Right lobe of liver (tissue), 6 donors: ENCODE results near the gene ZNF37A. TPM values are rescaled to one million over a fixed set of nuclear protein-coding genes. Genes with fewer than 3 reads are reported as not detected.
"Not testable (repeated sequence)": the region's sequence is repeated elsewhere in the genome, so short reads cannot be mapped to it uniquely, and the experiment has no call there.

Experiments used
- ATAC-seq, 4 donors: fragments of 200-7000 bp; cut with Tn5 transposase; one replicate each; pipeline ENCODE4 v1.9.1; 2020; ENCODE audit warnings: mild to moderate bottlenecking in 4 of 4, moderate library complexity in 4 of 4
- DNase-seq, 3 donors: peaks; one replicate each; pipeline ENCODE4 v3.0.0-alpha.2; 2020
- H3K27ac ChIP-seq, 3 donors: fragments of 200-600 bp; one replicate each; pipeline ENCODE4 v1.8.0; 2022
- H3K27me3 ChIP-seq, 2 donors: fragments of 200-600 bp; one replicate each; pipeline ENCODE4 v1.8.0; 2022
- H3K36me3 ChIP-seq, 4 donors: fragments of 200-600 bp; sonication (generic) in 1 of 4; one replicate each; pipeline versions ENCODE4 v1.5.1 to v1.8.0; 2017 to 2022; ENCODE audit warnings: control low read depth in 1 of 4
- H3K4me1 ChIP-seq, 4 donors: fragments of 200-600 bp; sonication (generic) in 1 of 4; one replicate each; pipeline versions ENCODE4 v1.5.1 to v1.8.0; 2017 to 2022; ENCODE audit warnings: control low read depth in 1 of 4
- H3K4me3 ChIP-seq, 3 donors: fragments of 200-600 bp; one replicate each; pipeline ENCODE4 v1.8.0; 2022
- H3K9me3 ChIP-seq, 4 donors: fragments of 200-600 bp; sonication (generic) in 1 of 4; one replicate each; pipeline versions ENCODE4 v1.5.1 to v1.8.0; 2017 to 2022; ENCODE audit warnings: control low read depth in 1 of 4
- POLR2A ChIP-seq: fragments of 450-650 bp; IDR thresholded peaks from one replicate; pipeline ENCODE4 v1.6.1; 2017; ENCODE audit warnings: antibody characterized with exemption, mild to moderate bottlenecking
- WGBS: methylation state at CpG from one replicate; pipeline ENCODE4 v1.1.6; 2018; ENCODE audit warnings: low coverage, low lambda C conversion rate; ENCODE audit not compliant: insufficient coverage; ENCODE audit errors: missing lambda C conversion rate; 5-methylcytosine and 5-hydroxymethylcytosine counted together
- intact Hi-C, 2 donors: fragments of 100-400 bp; cut with DNase I; formaldehyde crosslinking; loops; one replicate each; pipeline versions ENCODE4 v1.11.2 to v1.14.1; 2022
- total RNA-seq, 6 experiments: library from RNA; depleted of rRNA in 2 of 6; stranded (reverse); fragments of >200 nt in 2 of 6; fragmentation: NEBNext Ultra II Directional in 3 of 6; extraction: Animal tissue kit (Norgen Biotek cat#: 25700) in 3 of 6; gene quantifications; one replicate each; pipeline versions ENCODE4 v1.1.0 to v1.2.4, GENCODE V29; 2016 to 2023
- TF ChIP-seq, protein P1 (sequence below), 4 donors: fragments of 200-600 bp in 3 of 4; fragments of 450-650 bp in 1 of 4; IDR thresholded peaks; one replicate each; pipeline versions ENCODE4 v1.5.1 to v1.8.0; 2016 to 2022; ENCODE audit warnings: antibody characterized with exemption in 4 of 4, mild to moderate bottlenecking in 2 of 4
- donor health status: DM: no; HTN: yes; CAD: no.
- donor health status: DM: no; HTN: no; CAD: no.
- donor health status: DM: no; HTN: no; CAD: no.
- donor health status: DM: no; HTN: yes; CAD: no.
- donor health status: DM: no; HTN: yes; CAD: no.

ZNF37A gene
- total RNA-seq, 6 experiments from 2014 or later = 5.5 to 7.9 (median 6.4) TPM

DNA sequence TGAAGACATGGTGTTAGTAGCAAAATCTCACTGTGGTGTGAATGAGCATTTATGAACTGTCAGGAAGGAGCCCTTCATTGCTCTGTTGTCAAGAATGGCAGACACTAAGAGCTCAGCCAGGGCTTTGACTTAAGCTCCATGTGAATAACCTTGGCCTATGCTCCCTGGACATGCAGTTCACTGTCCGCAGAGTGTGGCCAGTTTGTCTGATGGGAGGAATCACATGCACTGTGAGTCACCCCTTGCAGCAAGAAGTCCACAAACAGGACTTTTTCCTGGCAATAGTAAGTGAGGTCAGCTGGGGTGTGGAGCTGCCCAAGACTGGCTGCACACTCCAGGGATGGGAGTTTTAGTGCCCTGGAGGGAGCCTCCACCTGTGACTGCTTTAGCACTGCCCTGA lies 49.5 kb downstream of the ZNF37A start:
- Histone ChIP-seq H3K9me3 (no peaks in the 10 kb centered on the region), H3K4me3 (no peak overlapping the region), H3K36me3 (no peaks in the 10 kb centered on the region), H3K27me3 (no peaks in the 10 kb centered on the region), H3K4me1 (no peaks in the 10 kb centered on the region), H3K27ac (no peak overlapping the region)
- intact Hi-C loops = no loop called here
- TF ChIP-seq POLR2A = no peak
- TF ChIP-seq, protein P1, sequence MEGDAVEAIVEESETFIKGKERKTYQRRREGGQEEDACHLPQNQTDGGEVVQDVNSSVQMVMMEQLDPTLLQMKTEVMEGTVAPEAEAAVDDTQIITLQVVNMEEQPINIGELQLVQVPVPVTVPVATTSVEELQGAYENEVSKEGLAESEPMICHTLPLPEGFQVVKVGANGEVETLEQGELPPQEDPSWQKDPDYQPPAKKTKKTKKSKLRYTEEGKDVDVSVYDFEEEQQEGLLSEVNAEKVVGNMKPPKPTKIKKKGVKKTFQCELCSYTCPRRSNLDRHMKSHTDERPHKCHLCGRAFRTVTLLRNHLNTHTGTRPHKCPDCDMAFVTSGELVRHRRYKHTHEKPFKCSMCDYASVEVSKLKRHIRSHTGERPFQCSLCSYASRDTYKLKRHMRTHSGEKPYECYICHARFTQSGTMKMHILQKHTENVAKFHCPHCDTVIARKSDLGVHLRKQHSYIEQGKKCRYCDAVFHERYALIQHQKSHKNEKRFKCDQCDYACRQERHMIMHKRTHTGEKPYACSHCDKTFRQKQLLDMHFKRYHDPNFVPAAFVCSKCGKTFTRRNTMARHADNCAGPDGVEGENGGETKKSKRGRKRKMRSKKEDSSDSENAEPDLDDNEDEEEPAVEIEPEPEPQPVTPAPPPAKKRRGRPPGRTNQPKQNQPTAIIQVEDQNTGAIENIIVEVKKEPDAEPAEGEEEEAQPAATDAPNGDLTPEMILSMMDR (IDR thresholded peaks at IDR 0.05) = no peak
- WGBS = no CpG with 5 or more reads among the region's 1 CpG
- ATAC-seq (peak in 1 of 4 donors; percentile 32), DNase-seq (no peak)

DNA sequence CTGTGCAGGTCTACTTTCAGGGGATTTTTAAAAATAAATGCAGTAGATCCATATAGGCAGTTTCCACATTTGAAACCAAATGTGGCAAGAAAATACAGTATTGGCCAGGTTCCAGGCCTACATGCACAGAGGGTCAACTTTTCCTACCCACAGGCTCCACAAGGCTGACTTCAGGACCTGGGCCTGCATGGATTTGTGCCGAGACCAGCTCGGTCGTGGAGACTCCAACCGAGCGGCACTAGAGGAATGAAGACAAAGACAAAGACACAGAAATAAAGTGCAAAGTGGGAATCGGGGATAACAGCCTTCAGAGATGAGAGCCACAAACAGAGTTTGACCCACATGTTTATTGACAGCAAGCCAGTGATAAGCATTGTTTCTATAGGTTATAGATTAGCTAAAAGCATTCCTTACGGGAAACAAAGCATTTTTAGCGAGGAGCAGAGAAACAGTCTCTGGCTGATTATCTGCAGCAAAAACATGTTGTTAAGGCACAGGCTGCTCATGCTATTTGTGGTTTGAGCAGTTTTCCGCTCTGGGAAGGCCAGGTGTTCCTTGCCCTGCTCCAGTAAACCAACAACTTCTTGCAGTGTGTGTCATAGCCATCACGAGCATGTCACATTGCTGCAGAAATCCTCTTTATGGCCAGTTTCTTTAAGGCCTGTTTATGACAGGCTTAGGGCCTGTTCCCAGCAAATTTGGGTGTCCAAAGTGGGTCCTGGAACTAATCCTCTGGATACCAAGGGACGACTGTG lies 52.6 kb downstream of the ZNF37A start:
- DNase-seq = no peak
- intact Hi-C loops = no loop called here
- no peak for ATAC-seq
- no peaks in the 10 kb centered on the region for H3K36me3 ChIP-seq
- no peak overlapping the region for H3K27ac ChIP-seq
- TF ChIP-seq POLR2A = no peak
- TF ChIP-seq, protein P1 (IDR thresholded peaks at IDR 0.05) = no peak
- no peaks in the 10 kb centered on the region for H3K9me3 ChIP-seq
- H3K4me3 ChIP-seq = no peak overlapping the region
- 73% methylated on average over 8 of the region's 11 CpGs for WGBS
- H3K4me1 ChIP-seq = no peaks in the 10 kb centered on the region
- no peaks in the 10 kb centered on the region for H3K27me3 ChIP-seq

GRCh38 chr10:38147686-38148085 lies 53.5 kb downstream of the ZNF37A start:
- H3K9me3 ChIP-seq = no peaks in the 10 kb centered on the region

DNA sequence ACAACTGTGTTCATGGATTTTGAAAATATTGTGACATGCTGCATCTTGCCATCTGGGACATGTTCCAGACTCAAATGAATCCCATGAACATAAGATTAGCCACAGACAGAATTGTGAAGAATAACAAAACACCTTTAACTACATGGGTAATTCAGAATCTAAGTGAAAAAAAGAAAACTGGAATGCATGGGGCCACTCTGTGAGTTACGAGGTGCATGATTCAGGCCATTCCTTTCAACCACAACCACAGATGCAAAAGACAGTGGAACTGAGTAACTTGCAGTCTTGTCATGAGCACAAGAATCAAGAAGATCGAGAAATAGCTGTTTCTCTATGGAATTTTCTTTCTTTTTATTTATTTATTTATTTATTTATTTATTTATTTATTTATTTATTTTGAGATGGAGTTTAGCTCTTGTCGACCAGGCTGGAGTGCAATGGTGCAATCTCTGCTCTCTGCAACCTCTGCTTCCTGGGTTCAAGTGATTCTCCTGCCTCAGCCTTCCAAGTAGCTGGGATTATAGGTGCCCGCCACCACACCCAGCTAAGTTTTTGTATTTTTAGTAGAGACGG lies 56.8 kb downstream of the ZNF37A start:
- intact Hi-C loops, H3K27me3 ChIP-seq, H3K4me1 ChIP-seq, H3K36me3 ChIP-seq, H3K4me3 ChIP-seq, DNase-seq, H3K27ac ChIP-seq, ATAC-seq, H3K9me3 ChIP-seq: not testable (repeated sequence)
- 62% methylated on average over 5 of the region's 5 CpGs for WGBS

More at GRCh38 chr10:38147686-38148085, 53.5 kb downstream of the ZNF37A start:
- no peaks in the 10 kb centered on the region for H3K36me3 ChIP-seq
- H3K27ac ChIP-seq = no peak overlapping the region
- WGBS = 67% methylated on average over 1 of the region's 1 CpG
- TF ChIP-seq, protein P1 (IDR thresholded peaks at IDR 0.05) = no peak
- no peak for TF ChIP-seq POLR2A
- DNase-seq (no peak), ATAC-seq (no peak)
- intact Hi-C loops = no loop called here
- H3K4me3 ChIP-seq = no peak overlapping the region
- H3K27me3 ChIP-seq = no peaks in the 10 kb centered on the region
- no peaks in the 10 kb centered on the region for H3K4me1 ChIP-seq
